ENCODE measurements around the gene PNPO.
A peak's percentile ranks its signal among the peaks of the same experiment; 100 is the strongest.

Gene PNPO

DNA sequence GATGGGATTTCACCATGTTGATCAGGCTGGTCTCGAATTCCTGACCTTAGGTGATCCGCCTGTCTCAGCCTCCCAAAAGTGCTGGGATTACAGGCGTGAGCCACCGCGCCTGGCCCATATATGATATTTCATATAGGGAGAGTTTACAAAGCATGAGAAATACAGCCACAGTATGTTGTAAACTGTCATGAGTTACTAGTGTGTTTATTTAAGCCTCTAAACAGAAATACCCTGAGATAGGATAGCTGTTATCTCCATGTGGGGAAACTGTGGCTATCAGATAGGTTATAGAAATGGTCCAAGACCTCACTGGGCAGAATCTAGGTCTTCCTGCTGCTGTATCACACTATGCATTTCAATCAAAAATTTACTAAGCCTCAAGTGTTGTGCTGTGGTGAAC is 27.5 kb downstream of the PNPO start:
- no peaks in the 10 kb centered on the region for H3K27me3 ChIP-seq (ENCODE audit: insufficient read depth, low read length, poor library complexity, severe bottlenecking)
- no peak overlapping the region for H3K9ac ChIP-seq (ENCODE audit: low read depth, low read length, poor library complexity, severe bottlenecking)
- TF ChIP-seq, protein P1, sequence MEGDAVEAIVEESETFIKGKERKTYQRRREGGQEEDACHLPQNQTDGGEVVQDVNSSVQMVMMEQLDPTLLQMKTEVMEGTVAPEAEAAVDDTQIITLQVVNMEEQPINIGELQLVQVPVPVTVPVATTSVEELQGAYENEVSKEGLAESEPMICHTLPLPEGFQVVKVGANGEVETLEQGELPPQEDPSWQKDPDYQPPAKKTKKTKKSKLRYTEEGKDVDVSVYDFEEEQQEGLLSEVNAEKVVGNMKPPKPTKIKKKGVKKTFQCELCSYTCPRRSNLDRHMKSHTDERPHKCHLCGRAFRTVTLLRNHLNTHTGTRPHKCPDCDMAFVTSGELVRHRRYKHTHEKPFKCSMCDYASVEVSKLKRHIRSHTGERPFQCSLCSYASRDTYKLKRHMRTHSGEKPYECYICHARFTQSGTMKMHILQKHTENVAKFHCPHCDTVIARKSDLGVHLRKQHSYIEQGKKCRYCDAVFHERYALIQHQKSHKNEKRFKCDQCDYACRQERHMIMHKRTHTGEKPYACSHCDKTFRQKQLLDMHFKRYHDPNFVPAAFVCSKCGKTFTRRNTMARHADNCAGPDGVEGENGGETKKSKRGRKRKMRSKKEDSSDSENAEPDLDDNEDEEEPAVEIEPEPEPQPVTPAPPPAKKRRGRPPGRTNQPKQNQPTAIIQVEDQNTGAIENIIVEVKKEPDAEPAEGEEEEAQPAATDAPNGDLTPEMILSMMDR (conservative IDR thresholded peaks at IDR 0.05; ENCODE audit: low read length): no peak
- TF ChIP-seq EZH2phosphoT487 (IDR thresholded peaks at IDR 0.05; ENCODE audit: borderline replicate concordance): no peak
- H3K9me3 ChIP-seq (ENCODE audit: insufficient read depth, low read depth, low read length): no peaks in the 10 kb centered on the region
- H3K79me2 ChIP-seq (ENCODE audit: insufficient read depth, low read length): peaks cover 29% of the 10 kb centered on the region
- H3K4me1 ChIP-seq (ENCODE audit: insufficient read depth, low read length, poor library complexity, severe bottlenecking): peaks cover 28% of the 10 kb centered on the region
- H3F3A ChIP-seq (ENCODE audit: low read depth): 0 out of 2 replicates have a peak, but pooled peaks cover 3% of the 10 kb centered on the region
- no peaks in the 10 kb centered on the region for H3K9me2 ChIP-seq (replicated peaks; ENCODE audit: low read depth, low read length)
- H2AFZ ChIP-seq (ENCODE audit: low read length): no peak overlapping the region
- no peak overlapping the region for H3K4me3 ChIP-seq (ENCODE audit: low read length, poor library complexity, severe bottlenecking)
- H4K20me1 ChIP-seq (ENCODE audit: insufficient read depth, low read length, poor library complexity, severe bottlenecking): no peaks in the 10 kb centered on the region
- H3K4me2 ChIP-seq (ENCODE audit: low read depth, low read length, poor library complexity, severe bottlenecking): no peak overlapping the region
- H3K36me3 ChIP-seq (ENCODE audit: insufficient read depth, low read length): peaks cover 1% of the 10 kb centered on the region; the same call in 1 of the 2 replicates

DNA sequence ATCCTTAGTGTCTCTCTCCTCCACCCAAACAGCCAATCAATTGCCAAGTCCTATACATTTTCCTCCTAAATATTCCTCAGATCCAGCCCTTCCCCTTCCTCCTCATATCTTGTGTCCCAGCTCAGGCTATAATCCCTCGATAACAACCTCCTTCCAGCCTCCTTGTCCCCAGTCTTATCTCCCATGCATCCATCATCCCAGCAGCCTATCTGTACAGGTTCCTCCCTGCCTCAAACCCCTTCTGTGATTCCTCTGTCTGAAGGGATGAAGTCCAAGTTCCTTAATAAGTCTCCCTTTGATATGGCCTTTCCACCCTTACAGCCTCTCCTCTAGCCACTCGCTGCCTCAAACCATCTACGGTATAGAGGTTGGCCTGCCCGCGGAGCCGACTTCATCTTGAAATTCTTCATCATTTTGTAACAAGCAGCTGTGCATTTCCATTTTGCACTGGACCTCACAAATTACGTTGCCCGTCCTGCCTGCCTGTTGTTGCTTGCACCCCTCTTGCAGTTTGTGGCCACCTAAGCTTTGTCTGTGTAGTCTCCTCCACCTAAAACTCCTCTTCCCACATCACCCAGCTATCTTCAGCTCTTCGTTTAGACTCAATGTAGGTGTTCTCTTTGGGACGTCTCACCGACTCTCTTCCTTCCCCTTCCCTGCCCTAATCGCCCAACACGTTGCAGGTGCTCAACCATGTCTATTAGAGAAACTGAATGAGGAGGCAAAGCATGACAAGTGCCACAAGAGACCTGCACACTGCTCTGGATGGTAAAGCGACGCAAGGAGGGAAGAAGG is 28.8 kb downstream of the PNPO start:
- Histone ChIP-seq H3K4me1 (ENCODE audit: insufficient read depth, low read length, poor library complexity, severe bottlenecking) (peaks cover 28% of the 10 kb centered on the region), H2AFZ (ENCODE audit: low read length) (peak overlapping the region; percentile 96), H3K79me2 (ENCODE audit: insufficient read depth, low read length) (peaks cover 34% of the 10 kb centered on the region), H3K9me3 (ENCODE audit: insufficient read depth, low read depth, low read length) (no peaks in the 10 kb centered on the region), H4K20me1 (ENCODE audit: insufficient read depth, low read length, poor library complexity, severe bottlenecking) (no peaks in the 10 kb centered on the region), H3K4me2 (ENCODE audit: low read depth, low read length, poor library complexity, severe bottlenecking) (peak overlapping the region; percentile 76), H3K36me3 (ENCODE audit: insufficient read depth, low read length) (peaks cover 9% of the 10 kb centered on the region; the same call in 1 of the 2 replicates), H3K9ac (ENCODE audit: low read depth, low read length, poor library complexity, severe bottlenecking) (peak overlapping the region; percentile 53), H3K27me3 (ENCODE audit: insufficient read depth, low read length, poor library complexity, severe bottlenecking) (no peaks in the 10 kb centered on the region), H3F3A (ENCODE audit: low read depth) (0 out of 2 replicates have a peak, but pooled peaks cover 3% of the 10 kb centered on the region), H3K4me3 (ENCODE audit: low read length, poor library complexity, severe bottlenecking) (peak overlapping the region; percentile 63), H3K9me2 (replicated peaks; ENCODE audit: low read depth, low read length) (no peaks in the 10 kb centered on the region)
- TF ChIP-seq EZH2phosphoT487 (IDR thresholded peaks at IDR 0.05; ENCODE audit: borderline replicate concordance): no peak
- TF ChIP-seq, protein P1 (conservative IDR thresholded peaks at IDR 0.05; ENCODE audit: low read length): no peak

DNA sequence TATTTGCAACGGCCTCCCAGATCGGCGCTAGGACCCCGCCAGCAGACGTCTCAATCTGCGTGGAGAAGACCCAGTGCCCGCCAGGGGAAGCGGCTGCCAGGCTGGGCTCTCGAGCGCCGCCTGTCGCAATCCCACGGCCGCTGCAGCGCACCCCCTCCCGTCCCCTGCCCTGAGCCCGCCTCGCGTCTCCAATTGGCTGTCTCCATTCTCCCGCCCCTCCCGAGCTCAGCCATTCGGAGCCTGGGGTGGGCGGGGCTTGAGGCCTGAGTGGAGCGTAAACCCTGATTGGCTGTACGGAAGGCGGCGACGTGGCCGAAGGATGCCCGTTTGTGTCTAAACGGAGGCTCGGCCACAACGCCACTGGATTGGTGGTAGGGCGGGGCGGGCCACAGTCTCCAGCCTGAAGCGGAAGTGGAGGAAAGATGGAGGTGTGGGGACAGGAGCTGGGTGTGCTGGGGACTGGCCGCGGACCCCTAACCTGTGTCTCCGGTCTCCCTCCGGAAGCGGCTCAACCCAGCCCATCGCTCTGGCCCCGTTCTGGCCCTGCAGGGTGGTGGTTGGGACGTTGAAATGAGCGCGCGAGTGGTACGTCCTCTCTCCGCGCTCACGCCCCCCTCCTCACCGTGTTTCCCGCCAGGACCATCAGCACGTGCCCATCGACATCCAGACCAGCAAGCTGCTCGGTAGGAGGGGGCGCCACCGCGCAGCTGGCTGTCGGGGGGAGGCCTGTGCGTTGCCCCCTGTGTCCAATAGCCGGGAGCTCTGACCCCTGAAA is 29.5 kb downstream of the PNPO start, which contains the start of gene CDK5RAP3:
Gene CDK5RAP3 (plus strand): TSS at position 389 of the 775 bp plus-strand sequence. CDS start 34 bp downstream, at position 423.
- H3K9ac ChIP-seq (ENCODE audit: low read depth, low read length, poor library complexity, severe bottlenecking): peak within 1 kb of the TSS; percentile 95
- 0 out of 2 replicates have a peak, but pooled peaks cover 3% of the 10 kb centered on the region for H3F3A ChIP-seq (ENCODE audit: low read depth)
- H3K36me3 ChIP-seq (ENCODE audit: insufficient read depth, low read length): peaks cover 16% of the 10 kb centered on the region; the same call in 1 of the 2 replicates
- no peaks in the 10 kb centered on the region for H3K9me3 ChIP-seq (ENCODE audit: insufficient read depth, low read depth, low read length)
- TF ChIP-seq, protein P1 (conservative IDR thresholded peaks at IDR 0.05; ENCODE audit: low read length): peak; percentile 71
- no peak for TF ChIP-seq EZH2phosphoT487 (IDR thresholded peaks at IDR 0.05; ENCODE audit: borderline replicate concordance)
- H3K4me1 ChIP-seq (ENCODE audit: insufficient read depth, low read length, poor library complexity, severe bottlenecking): peaks cover 28% of the 10 kb centered on the region
- peak within 1 kb of the TSS; percentile 99 for H3K4me3 ChIP-seq (ENCODE audit: low read length, poor library complexity, severe bottlenecking)
- peak within 1 kb of the TSS; percentile 96 for H2AFZ ChIP-seq (ENCODE audit: low read length)
- H4K20me1 ChIP-seq (ENCODE audit: insufficient read depth, low read length, poor library complexity, severe bottlenecking): no peaks in the 10 kb centered on the region
- peak within 1 kb of the TSS; percentile 80 for H3K4me2 ChIP-seq (ENCODE audit: low read depth, low read length, poor library complexity, severe bottlenecking)
- H3K79me2 ChIP-seq (ENCODE audit: insufficient read depth, low read length): peaks cover 34% of the 10 kb centered on the region
- no peaks in the 10 kb centered on the region for H3K9me2 ChIP-seq (replicated peaks; ENCODE audit: low read depth, low read length)
- no peaks in the 10 kb centered on the region for H3K27me3 ChIP-seq (ENCODE audit: insufficient read depth, low read length, poor library complexity, severe bottlenecking)

All from Loucy (cell line).